Keratinocyte (primary cell): ENCODE results near the gene SSBP4. TPM values are rescaled to one million over a fixed set of nuclear protein-coding genes. Genes with fewer than 3 reads are reported as not detected.

ENCODE experiments used
- DNase-seq: peaks from one replicate; pipeline ENCODE4 v3.0.0-alpha.2; 2011; ENCODE audit warnings: low read depth, missing footprints, low spot score
- FAIRE-seq: peaks from 2 replicates; lab custom pipeline; 2011; peaks lifted over from hg19 to GRCh38; lab: Jason Lieb, UNC
- H2AFZ ChIP-seq: 2 replicates; pipeline ENCODE4 v1.6.0; 2012; ENCODE audit warnings: low read length, control low read depth, inconsistent platforms; ENCODE audit not compliant: control insufficient read depth
- H3K27ac ChIP-seq: 2 replicates; pipeline ENCODE4 v1.5.1; 2011; ENCODE audit warnings: low read length; ENCODE audit not compliant: control insufficient read depth, insufficient read depth
- H3K27me3 ChIP-seq: 3 replicates; pipeline ENCODE4 v1.6.0; 2011; ENCODE audit warnings: low read length; ENCODE audit not compliant: control insufficient read depth, insufficient read depth; ENCODE audit errors: extremely low read depth
- H3K36me3 ChIP-seq, 2 experiments: 2 replicates in 1 of 2; 3 replicates in 1 of 2; pipeline ENCODE4 v1.5.1; 2011; ENCODE audit warnings: low read length in 2 of 2, mild to moderate bottlenecking in 1 of 2; ENCODE audit not compliant: control insufficient read depth in 2 of 2, insufficient read depth in 2 of 2; ENCODE audit errors: extremely low read depth in 1 of 2
- H3K4me1 ChIP-seq: 3 replicates; pipeline ENCODE4 v1.5.1; 2011; ENCODE audit warnings: low read length; ENCODE audit not compliant: control insufficient read depth, insufficient read depth; ENCODE audit errors: extremely low read depth
- H3K4me2 ChIP-seq: 3 replicates; pipeline ENCODE4 v1.6.0; 2011; ENCODE audit warnings: low read depth, low read length; ENCODE audit not compliant: control insufficient read depth, insufficient read depth; ENCODE audit errors: extremely low read depth
- H3K4me3 ChIP-seq, 3 experiments: fragments of 200-600 bp in 1 of 3; sonication (generic) in 1 of 3; 2 replicates in 2 of 3; 3 replicates in 1 of 3; pipeline ENCODE4 v1.5.1; 2011 to 2016; ENCODE audit warnings: low read length in 3 of 3, mild to moderate bottlenecking in 3 of 3, control low read depth in 2 of 3, inconsistent platforms in 1 of 3, low read depth in 1 of 3, mixed read lengths in 1 of 3, mixed run types in 1 of 3, moderate library complexity in 1 of 3; ENCODE audit not compliant: control insufficient read depth in 2 of 3, insufficient read depth in 2 of 3; ENCODE audit errors: extremely low read depth in 1 of 3
- H3K79me2 ChIP-seq: 2 replicates; pipeline ENCODE4 v1.6.0; 2012; ENCODE audit warnings: low read length; ENCODE audit not compliant: control insufficient read depth, insufficient read depth
- H3K9ac ChIP-seq: 3 replicates; pipeline ENCODE4 v1.6.0; 2011; ENCODE audit warnings: low read length; ENCODE audit not compliant: control insufficient read depth, insufficient read depth; ENCODE audit errors: extremely low read depth
- H3K9me1 ChIP-seq: 3 replicates; pipeline ENCODE4 v1.6.0; 2011; ENCODE audit warnings: low read length; ENCODE audit not compliant: control insufficient read depth, insufficient read depth; ENCODE audit errors: extremely low read depth
- H3K9me3 ChIP-seq: 2 replicates; pipeline ENCODE4 v1.5.1; 2012; ENCODE audit warnings: low read depth, low read length; ENCODE audit not compliant: control insufficient read depth
- H4K20me1 ChIP-seq: 3 replicates; pipeline ENCODE4 v1.6.0; 2011; ENCODE audit warnings: low read length; ENCODE audit not compliant: control insufficient read depth, insufficient read depth; ENCODE audit errors: extremely low read depth
- EZH2 ChIP-seq: IDR thresholded peaks from one replicate; pipeline ENCODE4 v1.6.1; 2012; ENCODE audit warnings: inconsistent platforms, mild to moderate bottlenecking, low read length, moderate library complexity
- dilution Hi-C: fragments of 300-500 bp; cut with MboI; formaldehyde crosslinking; loops from one replicate; pipeline ENCODE4 v1.7.0; 2020; ENCODE audit warnings: low sequenced_read_pairs; ENCODE audit not compliant: extremely low pct_ligation_motif_present
- polyA plus RNA-seq, 5 experiments: library from polyadenylated mRNA; depleted of rRNA in 3 of 5; stranded (reverse) in 3 of 5; stranded (forward) in 1 of 5; unstranded in 1 of 5; fragments of >200 nt; gene quantifications; 1 replicate in 1 of 5; 2 replicates in 3 of 5; 3 replicates in 1 of 5; pipeline versions ENCODE4 v1.2.1 to v1.2.3, GENCODE V29; 2011 to 2012; ENCODE audit warnings: missing spikeins in 2 of 5, low read depth in 1 of 5, low replicate concordance in 1 of 5
- TF ChIP-seq, protein P1 (sequence below), 3 experiments: IDR thresholded peaks in 1 of 3; conservative IDR thresholded peaks in 1 of 3; optimal IDR thresholded peaks in 1 of 3; 2 replicates in 2 of 3; 3 replicates in 1 of 3; pipeline versions ENCODE3 to v1.5.1; 2011; ENCODE audit warnings: low read length in 3 of 3, mild to moderate bottlenecking in 3 of 3, moderate library complexity in 2 of 3, control low read depth in 1 of 3, inconsistent platforms in 1 of 3; ENCODE audit not compliant: insufficient read depth in 2 of 3; ENCODE audit errors: extremely low read depth in 1 of 3

Gene SSBP4
- polyA plus RNA-seq, 1 donor (not counting 4 experiments of a cell fraction or from before 2014, with no cell fraction given) = 7.5 TPM

DNA sequence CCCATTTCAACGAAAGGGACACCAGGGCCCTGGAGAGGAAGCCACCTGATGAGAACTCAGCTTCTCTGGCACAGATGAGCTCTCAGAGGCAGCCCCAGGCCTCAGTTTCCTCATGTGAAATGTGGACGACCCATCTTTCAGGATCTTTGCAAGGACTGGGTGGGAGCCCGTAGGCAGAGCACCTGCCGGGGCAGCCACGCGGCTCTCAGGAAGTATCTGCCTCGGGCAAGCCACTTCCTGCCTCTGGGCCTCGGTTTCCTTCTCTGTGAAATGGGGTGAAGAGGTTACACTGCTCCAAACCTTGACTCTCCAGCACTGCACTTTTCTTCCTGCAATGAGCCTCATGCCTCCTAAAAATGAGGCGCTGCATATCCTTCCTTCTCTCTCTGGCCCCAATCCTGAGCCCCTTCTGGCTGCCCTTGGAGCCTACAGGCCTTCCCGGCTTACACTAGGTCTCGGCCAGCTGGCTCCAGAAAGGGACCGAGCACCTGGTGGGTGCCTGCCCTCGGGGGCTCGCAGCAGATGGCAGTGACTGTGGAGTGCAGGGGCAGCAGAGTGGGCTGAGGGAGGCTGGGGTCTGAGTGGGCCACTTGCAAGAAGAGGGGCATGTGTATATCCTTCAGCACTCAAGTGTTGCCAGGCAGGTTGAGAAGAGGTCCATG is 3.5 kb downstream of the SSBP4 start:
- dilution Hi-C loops = no loop called here
- H2AFZ ChIP-seq = no peak overlapping the region
- peaks cover 9% of the 10 kb centered on the region for H4K20me1 ChIP-seq
- peaks cover 14% of the 10 kb centered on the region for H3K79me2 ChIP-seq
- no peaks in the 10 kb centered on the region for H3K9me3 ChIP-seq
- peaks cover 0 to 2% of the 10 kb centered on the region in 2 experiments for H3K36me3 ChIP-seq
- H3K27me3 ChIP-seq = no peaks in the 10 kb centered on the region
- DNase-seq (no peak), FAIRE-seq (no peak)
- no peak overlapping the region for H3K9ac ChIP-seq
- H3K4me1 ChIP-seq = peaks cover 15% of the 10 kb centered on the region
- H3K4me2 ChIP-seq = no peak overlapping the region
- H3K4me3 ChIP-seq = no peak overlapping the region
- no peak overlapping the region for H3K27ac ChIP-seq
- H3K9me1 ChIP-seq = no peaks in the 10 kb centered on the region
- TF ChIP-seq, protein P1, sequence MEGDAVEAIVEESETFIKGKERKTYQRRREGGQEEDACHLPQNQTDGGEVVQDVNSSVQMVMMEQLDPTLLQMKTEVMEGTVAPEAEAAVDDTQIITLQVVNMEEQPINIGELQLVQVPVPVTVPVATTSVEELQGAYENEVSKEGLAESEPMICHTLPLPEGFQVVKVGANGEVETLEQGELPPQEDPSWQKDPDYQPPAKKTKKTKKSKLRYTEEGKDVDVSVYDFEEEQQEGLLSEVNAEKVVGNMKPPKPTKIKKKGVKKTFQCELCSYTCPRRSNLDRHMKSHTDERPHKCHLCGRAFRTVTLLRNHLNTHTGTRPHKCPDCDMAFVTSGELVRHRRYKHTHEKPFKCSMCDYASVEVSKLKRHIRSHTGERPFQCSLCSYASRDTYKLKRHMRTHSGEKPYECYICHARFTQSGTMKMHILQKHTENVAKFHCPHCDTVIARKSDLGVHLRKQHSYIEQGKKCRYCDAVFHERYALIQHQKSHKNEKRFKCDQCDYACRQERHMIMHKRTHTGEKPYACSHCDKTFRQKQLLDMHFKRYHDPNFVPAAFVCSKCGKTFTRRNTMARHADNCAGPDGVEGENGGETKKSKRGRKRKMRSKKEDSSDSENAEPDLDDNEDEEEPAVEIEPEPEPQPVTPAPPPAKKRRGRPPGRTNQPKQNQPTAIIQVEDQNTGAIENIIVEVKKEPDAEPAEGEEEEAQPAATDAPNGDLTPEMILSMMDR (optimal IDR thresholded peaks at IDR 0.05 in 1 of 3, IDR thresholded peaks at IDR 0.05 in 1 of 3, conservative IDR thresholded peaks at IDR 0.05 in 1 of 3; ENCODE audit: extremely low read depth in 1 of 3, insufficient read depth in 2 of 3, low read length in 3 of 3) = no peak
- no peak for TF ChIP-seq EZH2

GRCh38 chr19:18423258-18424020 is 4.2 kb downstream of the SSBP4 start:
- Histone ChIP-seq H3K27me3 (no peaks in the 10 kb centered on the region), H3K27ac (no peak overlapping the region), H3K9me1 (no peaks in the 10 kb centered on the region), H3K79me2 (peaks cover 14% of the 10 kb centered on the region), H3K36me3 (peaks cover 0 to 2% of the 10 kb centered on the region in 2 experiments), H3K9me3 (no peaks in the 10 kb centered on the region), H3K4me1 (peaks cover 8% of the 10 kb centered on the region), H3K4me3 (no peak overlapping the region), H4K20me1 (peaks cover 9% of the 10 kb centered on the region), H2AFZ (no peak overlapping the region), H3K4me2 (no peak overlapping the region), H3K9ac (no peak overlapping the region)
- FAIRE-seq (no peak), DNase-seq (no peak)
- dilution Hi-C loops = no loop called here
- TF ChIP-seq EZH2 = no peak
- TF ChIP-seq, protein P1 (optimal IDR thresholded peaks at IDR 0.05 in 1 of 3, IDR thresholded peaks at IDR 0.05 in 1 of 3, conservative IDR thresholded peaks at IDR 0.05 in 1 of 3; ENCODE audit: extremely low read depth in 1 of 3, insufficient read depth in 2 of 3, low read length in 3 of 3) = no peak
